Effector CD8-positive, alpha-beta T cell (primary cell): ENCODE data around the gene DNAI7.

Experiments
- DNase-seq: peaks from one replicate; lab custom pipeline; 2025; lab: John Stamatoyannopoulos, UW
- total RNA-seq, 4 experiments: gene quantifications; one replicate each; lab custom pipeline; 2026; lab: John Stamatoyannopoulos, UW

DNAI7 gene, protein sequence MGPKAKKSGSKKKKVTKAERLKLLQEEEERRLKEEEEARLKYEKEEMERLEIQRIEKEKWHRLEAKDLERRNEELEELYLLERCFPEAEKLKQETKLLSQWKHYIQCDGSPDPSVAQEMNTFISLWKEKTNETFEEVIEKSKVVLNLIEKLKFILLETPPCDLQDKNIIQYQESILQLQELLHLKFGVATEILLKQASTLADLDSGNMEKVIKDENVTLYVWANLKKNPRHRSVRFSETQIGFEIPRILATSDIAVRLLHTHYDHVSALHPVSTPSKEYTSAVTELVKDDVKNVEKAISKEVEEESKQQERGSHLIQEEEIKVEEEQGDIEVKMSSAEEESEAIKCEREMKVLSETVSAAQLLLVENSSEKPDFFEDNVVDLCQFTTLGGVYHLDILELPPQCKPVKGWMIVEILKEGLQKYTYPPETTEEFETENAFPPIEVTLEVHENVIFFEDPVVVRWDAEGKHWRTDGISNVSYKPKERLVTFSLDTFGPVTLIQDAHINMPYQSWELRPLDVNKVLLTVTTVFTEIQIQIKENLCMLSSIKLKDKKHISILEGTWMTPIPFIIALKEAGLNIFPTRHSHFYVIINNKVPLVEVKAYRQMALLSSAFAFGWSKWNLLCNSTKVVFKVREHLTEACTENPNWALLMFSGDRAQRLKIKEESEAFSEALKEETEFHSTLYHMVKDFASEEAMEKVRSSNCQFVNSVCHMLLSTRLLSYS
- total RNA-seq = 0.19 to 1.1 (median 0.40) reads per million in 4 experiments

DNA sequence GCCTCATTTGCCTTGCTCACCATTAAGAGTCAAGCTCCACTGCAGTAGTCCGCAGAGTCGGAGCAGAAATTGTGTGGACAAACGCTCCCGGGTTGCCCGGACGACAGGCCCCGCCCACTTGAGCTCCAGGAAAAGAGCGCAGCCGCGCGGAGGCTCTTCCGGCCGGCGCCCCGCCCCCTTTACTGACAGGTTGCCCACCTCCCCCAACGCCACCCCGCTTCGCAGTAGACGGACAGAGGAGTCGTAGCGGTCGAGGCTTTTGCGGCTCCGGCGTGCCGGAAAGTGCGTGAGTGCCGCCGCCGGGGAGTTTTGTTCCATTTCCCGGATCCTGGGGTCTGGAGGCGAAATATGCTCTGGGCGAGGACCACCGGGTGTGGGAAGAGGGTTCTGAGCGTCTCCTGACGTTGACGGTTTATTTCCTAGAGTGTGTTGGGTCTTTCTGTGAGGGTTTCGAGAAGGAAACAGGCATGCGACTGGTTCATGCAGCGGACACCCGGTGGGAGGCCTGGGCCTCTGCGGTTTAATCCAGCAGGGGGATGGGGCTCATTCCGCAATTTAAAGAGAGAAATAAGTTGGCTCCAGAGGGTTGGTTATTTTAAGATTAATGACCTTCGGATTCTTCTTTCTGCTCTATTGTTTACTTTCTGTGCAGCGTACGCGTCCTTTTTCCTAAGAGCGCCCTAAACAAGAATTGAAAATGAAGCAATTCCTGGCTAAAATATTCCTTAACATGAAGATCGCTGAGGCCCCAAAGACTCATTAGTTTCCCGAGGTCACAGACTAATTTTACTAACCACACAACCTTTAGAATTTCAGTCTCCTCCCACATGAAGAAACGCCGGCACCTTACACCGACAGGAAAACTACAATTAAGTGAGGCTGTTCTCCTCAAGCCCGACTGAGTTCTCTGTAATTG is at the start of gene DNAI7, which contains the start of gene ETFRF1:
DNAI7 (minus strand) TSS at position 105 of the 916 bp plus-strand sequence; CDS start at position 23, 82 bp downstream.
ETFRF1 (plus strand) TSS at position 182 of the 916 bp plus-strand sequence. CDS start 8,720 bp downstream, outside the sequence.
- DNase-seq = peak; percentile 94

DNA sequence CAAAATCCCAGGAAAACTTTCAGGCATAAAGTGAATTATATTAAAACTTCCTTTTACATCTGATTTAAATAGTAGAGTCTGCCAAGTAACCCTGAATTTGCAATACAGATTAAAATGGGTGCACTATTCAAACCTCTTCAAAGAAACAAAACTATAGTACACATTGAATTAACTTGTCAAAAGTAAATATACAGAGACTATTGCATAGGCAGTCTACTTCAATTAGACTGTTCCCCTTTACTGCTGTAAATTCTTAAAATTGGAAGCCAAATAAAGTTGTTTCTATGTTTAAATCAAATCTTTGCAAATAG is 48.7 kb upstream of the DNAI7 start:
- no peak for DNase-seq

DNA sequence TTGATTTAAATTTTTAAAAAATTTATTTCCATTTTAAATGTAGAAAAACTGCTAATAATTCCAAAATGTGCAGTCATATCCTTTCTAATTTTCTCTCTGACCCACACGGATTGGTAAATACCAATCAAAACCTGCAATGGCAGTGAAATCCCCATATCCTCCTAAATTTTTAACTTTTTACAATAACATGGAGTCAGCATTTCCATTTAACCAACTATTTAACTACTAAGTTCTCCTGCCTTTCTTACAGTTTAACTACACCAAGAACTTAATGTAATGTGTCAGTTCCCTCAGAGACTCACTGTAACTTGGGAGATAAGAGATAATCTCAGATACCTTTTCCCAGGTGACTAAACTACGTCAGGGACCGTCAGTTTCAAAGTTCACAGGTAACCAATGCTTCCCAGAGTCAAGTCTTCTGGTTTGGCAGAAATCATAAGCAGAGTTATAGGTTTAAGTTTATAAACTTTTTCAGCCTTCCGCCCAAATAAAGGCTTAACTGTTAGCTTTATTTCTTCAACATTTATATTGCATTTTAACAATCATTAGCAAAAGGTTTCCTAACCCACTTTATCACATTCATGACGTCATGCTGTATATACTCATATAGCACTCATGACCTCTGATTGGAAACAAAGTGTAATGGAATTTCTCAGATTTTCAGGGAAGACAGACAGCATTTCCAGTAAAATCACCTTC is 48.2 kb upstream of the DNAI7 start:
- no peak for DNase-seq

GRCh38 chr12:25241167-25242020 is 46.4 kb upstream of the DNAI7 start:
- DNase-seq = no peak

DNA sequence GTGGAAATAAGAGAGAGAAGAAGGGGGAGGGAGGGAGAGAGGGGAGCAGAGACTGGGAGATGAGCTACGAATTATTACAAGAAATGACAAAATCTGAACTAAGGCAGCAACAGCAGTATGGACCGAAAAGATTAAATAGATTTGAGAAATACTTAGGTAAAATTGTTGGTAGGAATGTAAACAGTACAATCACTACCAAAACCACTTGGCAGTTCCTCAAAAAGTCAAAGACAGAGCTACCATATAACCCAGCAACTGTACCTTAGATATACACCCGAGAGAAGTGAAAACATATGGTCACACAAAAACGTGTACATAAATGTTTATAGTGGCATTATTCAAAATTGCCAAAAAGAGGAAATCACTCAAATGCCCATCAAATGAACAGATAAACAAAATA is 41.7 kb upstream of the DNAI7 start:
- no peak for DNase-seq

DNA sequence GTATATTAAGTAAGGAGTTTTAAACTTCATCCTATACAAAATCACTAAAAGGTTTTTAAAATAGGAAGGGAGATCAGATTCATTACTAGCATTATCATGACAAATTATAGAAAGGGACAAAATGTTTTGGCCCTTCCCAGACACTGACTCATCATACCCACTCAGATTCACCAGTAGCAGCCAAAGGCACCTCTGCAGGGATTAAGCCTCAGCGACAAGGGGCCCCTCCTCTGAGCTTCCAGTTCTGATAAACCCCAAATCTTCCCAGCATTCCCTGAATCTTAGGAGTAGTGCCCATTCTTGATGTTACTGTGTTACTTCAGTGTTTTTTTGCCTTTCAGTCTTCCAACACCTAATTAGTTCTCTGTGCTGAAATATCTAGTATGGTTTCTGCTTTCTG is 41.2 kb upstream of the DNAI7 start:
- no peak for DNase-seq

GRCh38 chr12:25213338-25213737 is 18.4 kb upstream of the DNAI7 start:
- no peak for DNase-seq

DNA sequence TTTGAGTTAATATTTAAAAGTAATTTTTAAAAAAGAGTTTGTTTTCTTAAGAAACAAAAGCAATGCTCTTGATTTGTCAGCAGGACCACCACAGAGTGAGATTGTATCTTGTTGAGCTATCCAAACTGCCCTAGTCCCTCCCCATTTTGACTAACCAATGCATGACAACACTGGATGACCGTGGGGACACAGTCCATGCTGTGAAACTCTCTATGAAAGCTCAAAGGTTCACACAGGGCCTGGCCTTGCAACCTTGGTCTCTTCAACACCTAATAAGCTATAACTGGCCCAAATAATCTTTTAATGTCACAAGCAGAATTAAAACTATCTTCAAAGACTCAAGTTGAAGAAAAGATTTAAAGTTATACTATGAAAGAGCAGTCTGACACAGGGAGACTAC is 13.6 kb upstream of the DNAI7 start:
- no peak for DNase-seq

DNA sequence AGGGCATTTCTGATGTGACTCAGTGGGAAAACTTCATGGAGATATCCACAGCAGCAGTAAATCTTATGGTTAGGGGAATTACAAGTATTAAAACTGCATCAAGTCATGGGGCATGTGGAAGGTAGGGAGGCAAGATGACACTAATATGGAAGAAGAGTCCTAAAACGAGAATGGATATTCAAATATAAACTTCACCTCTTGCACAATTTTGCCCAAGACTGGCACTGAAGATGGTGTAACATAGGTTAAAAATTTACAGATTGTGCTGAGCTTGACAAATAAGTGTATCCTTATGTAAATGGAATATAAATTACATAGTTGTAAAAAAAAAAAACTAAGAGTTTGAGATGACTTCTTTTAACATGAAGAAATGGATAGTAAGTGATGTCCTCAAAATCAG is 12.9 kb upstream of the DNAI7 start:
- no peak for DNase-seq

DNA sequence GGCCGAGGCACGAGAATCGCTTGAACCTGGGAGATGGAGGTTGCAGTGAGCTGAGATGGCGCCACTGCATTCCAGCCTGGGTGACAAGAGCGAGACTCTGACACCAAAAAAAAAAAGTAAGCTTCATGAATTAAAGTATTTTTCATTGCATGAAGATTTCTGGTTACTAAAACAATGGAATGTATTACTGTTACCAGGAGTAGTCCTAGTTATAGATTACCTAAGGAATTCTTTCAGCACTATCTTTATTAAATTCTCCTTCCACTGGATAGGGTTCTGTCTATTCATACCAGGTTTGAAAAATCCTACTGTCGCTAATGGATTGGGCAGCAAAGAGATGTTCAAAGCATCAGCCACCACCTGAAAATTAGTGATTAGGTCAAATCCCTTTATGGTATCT is 12.5 kb upstream of the DNAI7 start:
- no peak for DNase-seq

DNA sequence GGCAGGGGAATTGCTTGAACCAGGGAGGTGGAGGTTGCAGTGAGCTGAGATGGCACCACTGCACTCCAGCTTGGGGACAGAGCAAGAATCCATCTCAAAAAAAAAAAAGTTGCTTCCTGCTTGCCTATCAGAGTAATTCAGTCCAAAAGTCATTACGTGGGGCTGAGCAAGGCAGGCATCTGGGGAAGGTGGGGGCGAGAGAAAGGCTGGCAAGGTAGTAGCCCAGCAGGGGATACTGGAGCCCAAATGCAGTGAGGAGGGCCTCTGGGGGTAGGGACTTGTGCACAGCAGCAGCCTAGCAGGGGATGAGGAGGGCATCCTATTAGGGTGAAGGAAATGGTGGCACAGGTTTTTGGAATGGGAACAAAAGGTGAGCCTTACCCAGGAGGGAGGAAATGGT is 7.2 kb upstream of the DNAI7 start:
- DNase-seq = no peak

GRCh38 chr12:25200703-25201102 is 5.7 kb upstream of the DNAI7 start:
- DNase-seq = no peak

DNA sequence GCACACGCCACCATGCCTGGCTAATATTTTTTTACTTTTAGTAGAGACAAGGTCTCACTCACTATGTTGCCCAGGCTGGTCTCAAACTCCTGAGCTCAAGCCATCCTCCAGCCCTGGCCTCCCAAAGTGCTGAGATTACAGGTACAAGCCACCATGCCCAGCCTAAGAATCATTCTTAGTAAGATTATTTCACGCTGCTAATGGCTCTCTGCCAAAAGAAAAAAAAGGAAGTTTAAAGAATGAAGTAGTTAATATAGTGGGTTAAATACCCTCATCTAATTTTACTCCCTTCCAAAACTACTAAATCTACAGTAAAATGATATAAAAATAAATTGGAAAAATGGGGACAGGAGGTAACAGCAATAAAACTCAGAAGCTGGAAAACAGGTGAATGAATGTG is 2.6 kb upstream of the DNAI7 start:
- DNase-seq = no peak

GRCh38 chr12:25194722-25195055 is 271 bp downstream of the DNAI7 start:
- no peak for DNase-seq

DNA sequence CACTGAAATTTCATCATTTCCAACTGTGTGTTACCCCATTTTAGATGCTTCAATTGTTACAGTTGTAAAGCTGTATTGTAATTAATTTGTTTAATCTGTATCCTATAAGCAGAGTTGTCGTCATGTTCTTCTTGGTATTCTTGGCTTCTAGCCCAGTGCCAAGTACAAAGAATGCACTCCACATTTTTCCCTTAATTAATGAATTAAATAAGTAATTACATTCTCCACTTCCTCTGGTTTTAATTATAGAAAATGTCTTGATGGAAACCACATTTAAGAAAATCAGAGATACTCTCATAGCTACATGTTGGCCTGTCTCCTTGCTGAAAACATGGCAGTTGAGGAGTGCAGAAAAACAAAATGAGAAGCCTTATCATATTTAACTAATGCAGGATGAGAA is 746 bp downstream of the DNAI7 start:
- no peak for DNase-seq

DNA sequence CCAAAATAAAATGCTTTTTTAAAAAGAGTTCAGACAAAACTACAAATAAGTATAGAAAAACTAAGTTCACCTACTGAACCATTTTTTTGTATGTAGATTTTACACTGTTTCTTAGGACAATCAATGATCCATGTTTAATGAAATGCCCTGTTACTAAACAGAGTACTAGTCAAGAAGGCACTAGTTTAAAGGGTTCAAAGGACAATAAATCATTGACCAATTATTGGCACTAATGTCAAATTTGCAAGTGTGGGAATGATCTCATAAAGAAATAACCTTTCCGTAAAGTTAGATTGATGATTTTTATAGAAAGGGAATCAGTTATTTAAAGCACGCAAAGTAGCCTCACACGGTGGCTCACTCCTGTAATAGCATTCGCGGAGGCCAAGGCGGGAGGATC is 4.2 kb downstream of the DNAI7 start:
- no peak for DNase-seq

DNA sequence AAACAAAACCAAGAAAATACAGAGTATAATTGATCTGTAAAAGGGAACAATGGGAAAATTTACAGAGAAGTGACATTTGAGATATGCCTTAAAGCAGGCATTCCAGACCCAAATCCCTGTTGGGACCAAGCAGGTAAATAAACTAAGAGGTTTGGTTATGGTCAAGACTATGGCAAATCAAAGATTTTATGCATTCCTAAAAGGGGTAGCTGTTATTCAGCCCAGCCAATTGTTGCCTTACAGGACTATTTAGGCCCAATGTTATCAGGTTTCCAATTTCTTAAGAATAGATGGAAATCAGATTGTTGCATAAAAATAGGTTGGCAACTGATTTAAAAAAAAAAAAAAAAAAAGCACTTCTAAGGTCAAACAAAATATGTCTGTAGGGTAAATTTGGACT is 5.3 kb downstream of the DNAI7 start:
- DNase-seq = no peak

DNA sequence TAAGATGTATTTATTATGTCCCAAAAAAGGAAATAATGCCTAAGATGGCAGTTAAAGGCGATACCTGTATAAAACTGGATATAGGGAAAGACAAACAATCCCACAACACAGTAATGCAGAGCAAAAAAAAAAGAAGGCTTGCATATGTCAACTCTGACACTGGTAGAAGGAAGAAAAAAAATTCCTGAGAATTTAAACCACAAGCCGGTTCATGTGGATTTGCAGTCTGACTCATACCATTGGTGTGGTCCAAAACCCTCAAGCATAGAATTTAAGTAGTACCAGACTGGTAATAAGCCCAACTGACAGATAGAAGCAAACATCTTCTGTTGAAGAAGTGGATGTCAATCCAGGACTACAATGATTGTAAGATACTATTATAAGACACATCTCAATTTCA is 7.2 kb downstream of the DNAI7 start:
- DNase-seq = no peak

- no peak for DNase-seq
Measured at GRCh38 chr12:25186788-25187402, 8.1 kb downstream of the DNAI7 start.

GRCh38 chr12:25186038-25186787 is 8.7 kb downstream of the DNAI7 start:
- DNase-seq = no peak
